HG03025 (cell line): Measurements from ENCODE around the gene PNLIPRP2.

ENCODE experiments used
- ATAC-seq: cut with Tn5 transposase; IDR thresholded peaks from one replicate; pipeline ENCODE4 v1.9.1; 2021; ENCODE audit warnings: mild to moderate bottlenecking, moderate library complexity; ENCODE audit not compliant: unreplicated experiment, low FRiP score

PNLIPRP2 gene

DNA sequence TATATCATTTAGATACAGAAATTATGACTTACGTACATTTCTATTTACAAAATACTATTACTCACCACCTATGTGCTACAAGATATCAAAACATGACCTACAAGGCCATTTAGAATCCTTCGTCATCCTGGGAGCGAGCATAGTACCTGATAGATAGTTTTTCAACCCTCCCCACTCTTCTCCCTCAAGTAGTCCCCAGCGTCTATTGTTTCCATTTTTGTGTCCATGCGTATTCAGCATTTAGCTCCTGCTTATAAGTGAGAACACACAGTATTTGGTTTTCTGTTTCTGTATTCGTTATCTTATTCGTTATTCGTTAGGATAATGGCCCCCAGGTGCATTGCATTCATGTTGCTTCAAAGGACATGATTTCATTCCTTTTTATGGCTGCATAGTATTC lies 28.1 kb downstream of the PNLIPRP2 start:
- no peak for ATAC-seq

DNA sequence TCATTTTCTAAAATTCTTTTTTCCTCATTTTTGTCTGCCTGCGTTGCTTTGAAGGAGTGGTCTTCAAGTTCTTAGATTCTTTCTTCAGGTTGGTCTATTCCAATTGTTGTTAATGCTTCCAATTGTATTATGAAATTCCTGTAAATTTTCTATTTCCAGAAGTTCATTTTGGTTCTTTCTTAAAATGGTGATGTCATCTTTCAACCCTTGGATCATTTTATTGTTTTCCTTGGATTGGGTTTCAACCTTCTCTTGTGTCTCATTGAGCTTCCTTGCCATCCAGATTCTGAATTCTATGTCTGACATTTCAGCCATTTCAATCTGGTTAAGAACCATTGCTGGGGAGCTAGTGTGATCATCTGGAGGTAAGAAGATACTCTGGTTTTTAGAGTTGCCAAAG lies 33.1 kb downstream of the PNLIPRP2 start:
- ATAC-seq = no peak

DNA sequence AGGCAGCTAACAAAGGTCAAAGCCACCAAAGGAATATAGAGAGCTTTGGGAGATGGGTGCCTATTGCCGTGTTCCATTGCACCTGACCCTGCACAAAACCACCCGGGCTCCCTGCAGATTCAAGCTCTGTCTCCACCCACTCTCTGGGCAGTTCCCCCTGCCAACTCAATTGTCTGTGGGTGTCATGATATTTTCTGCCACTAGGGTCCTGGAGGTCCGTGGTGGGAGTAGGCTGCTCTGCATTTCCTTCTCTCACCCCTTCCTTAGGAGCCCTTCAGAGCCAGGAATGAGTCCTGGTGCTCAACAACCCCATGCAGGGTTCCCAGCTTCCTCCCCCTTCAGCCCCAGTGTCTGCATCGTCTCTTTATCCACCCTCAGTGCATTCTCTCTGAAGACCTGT lies 34.1 kb downstream of the PNLIPRP2 start:
- ATAC-seq = no peak

DNA sequence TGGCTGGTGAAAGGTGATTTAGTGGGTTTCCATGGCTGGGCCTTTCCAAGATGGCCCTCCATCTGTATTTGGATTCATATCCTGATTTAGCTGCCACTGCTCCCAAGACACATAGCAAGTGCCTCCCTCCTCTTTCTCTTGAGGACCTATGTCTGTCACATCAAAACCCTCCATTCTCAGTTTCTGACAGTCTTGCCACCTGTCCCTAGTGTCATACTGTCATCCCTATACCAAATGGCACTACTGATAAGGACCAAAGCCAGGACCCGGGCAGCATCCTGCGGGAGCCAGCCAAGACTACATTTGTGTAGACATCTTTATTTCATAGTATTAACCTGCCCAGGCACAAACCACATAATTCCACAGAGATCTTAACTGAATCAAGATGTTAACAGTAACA lies 34.8 kb downstream of the PNLIPRP2 start:
- ATAC-seq = no peak

DNA sequence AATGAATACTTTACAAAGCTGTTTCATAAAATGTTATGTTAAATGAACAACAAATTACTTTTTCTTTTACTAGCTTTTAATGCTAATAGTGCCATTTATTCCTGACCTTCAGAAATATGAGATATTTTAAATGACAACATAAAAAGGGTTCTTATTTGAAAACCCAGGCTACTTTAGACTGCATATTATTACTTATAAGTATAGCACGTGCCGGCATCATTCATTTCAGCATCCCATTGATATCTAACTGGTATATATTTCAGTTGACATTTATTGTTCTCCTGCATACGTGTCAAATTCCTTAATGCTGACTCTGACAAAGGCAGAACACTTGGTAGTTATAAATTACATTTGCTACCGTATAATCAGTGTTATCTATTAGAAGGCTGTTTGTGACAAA lies 35.3 kb downstream of the PNLIPRP2 start:
- no peak for ATAC-seq

DNA sequence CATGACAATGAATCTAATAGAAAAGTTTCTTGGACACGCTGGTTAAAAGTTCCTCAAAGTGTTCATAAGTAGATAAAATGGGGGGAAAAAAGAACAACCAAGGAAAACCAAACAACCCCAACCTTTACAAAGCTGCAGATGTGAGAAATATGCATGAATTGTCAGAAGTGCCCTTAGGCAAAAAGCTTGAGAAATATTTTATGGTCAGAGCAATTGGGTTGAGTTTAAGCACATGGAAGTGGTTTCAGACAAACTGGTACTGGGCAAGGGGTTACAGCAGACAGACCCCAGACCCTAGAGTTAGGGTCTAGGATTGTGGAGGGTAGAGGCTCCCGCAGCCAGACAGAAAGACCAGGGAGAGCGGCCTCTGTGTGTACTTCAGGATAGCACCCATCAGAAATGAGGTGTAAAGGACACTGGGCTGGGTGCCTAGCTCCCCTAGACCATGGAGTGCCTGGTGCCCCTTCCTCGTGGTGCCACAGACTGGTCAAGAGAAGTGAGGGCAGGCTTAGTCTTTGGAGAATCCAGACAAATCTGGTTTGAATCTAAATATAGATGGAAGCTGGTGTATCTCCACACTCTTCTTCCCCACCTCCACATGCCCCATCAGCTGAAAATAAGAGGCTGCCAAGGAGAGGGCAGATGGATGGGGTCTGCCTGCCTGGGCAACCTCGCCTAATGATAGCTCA lies 37.3 kb downstream of the PNLIPRP2 start:
- no peak for ATAC-seq

DNA sequence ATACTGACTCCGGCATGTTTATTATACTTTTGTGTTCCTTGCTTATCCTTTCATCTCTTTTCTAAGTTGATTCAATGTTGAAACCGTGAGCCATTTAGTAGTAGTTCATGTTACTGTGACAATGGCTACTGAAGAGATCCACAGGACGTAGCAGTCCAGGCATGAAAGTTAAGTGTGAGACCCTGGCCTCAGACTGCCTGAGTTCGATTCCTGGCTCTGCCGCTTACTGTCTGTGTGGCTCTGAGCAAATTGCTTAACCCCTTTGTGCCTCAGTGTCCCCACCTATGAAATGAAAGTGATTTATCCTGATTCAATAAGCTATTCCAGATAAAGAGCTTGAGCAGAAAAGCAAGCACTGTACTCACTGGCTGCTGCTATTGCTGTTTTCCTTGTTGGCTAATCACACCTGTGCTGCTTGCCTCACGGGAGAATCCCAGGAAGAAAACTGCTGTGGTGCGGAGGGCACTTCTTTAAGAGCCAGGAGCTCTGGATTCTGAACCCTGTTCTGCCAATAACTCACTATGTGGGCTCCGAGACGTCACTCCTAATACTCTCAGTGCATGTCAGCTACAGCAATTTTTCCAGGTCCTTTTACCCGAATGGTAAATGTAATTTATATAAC lies 38.4 kb downstream of the PNLIPRP2 start:
- ATAC-seq = no peak

DNA sequence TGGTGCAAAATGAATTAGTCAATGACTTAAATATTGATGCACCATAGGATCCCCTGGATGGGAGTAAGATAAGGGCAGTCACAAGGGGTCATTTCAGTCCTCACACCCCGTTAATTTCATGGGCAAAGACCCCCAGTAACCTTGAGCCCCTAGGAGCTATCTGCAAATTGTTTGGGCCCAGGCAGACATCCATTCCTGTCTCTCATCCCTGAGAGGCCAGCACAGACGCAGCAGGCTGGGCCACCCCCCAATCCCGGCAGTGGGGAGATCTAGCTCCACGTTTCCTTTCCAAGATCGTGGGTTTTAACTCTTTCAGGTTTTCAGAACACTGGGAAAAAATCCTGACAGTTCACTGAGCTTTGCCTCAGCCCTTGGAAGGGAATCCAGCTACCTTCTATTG lies 40.1 kb downstream of the PNLIPRP2 start:
- ATAC-seq = no peak

DNA sequence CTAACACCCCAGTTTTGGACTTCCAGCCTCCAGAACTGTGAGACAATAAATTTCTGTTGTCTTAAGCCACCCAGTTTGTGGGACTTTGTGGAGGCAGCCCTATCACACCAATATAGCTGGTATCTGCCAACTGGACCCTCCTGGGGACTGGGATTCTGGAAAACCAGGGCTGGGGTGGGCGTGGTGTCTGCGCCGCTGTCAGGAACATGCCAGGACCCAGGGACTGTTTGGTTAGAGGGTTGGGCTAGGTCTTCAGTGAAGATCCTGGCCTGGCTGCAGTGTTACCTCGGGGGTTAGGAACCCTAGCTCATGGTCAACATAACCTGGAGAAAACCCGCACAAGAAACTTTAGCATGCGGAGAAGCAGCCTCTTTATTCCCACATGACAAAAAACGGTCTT lies 42.6 kb downstream of the PNLIPRP2 start:
- no peak for ATAC-seq

DNA sequence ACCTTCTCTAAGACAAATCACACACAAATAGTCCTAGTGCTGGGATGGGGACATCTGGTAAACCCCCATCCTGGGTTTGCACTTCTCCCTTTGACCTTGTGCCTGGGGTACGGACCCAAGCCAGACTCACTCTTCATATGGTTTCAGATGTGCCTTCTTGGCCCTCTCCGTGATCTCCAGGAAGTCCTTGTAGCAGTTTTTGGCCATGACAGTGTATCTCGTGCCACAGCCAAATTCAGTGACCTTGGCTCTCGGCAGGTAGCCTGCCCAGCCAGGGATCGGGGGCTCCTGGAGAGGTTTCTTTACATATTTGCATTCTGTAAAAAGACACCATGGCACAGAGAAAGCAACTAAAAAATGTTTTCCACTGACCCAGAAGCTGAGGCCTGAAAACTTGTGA lies 43.9 kb downstream of the PNLIPRP2 start:
- no peak for ATAC-seq

DNA sequence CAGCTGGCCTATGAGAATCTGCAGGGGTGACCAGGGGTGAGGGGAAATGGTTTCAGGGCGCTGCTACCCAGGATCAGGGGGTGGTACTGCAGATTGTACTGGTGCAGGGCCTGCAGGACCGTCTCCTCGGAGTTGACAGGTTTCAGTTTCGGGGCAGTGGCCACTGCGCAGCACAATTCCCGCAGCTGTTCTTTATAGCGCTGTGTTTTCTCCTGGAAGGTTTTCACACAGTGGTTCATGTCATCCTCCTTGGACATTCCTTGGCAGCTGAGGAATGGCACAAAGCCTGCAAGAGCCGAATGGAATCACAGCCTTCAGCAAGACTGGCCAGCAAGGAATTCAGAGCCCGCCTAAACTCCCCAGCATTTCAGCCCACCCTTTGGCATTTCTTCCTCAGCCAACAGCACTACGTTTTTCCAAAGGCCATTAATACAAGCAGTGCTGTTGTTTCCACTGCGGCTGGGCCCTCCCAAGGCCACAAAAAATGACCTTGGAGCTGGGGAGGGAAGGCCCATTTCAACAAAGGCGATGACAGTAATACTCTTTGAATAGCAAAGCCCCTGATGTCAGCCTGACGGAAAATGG lies 44.9 kb downstream of the PNLIPRP2 start:
- no peak for ATAC-seq

DNA sequence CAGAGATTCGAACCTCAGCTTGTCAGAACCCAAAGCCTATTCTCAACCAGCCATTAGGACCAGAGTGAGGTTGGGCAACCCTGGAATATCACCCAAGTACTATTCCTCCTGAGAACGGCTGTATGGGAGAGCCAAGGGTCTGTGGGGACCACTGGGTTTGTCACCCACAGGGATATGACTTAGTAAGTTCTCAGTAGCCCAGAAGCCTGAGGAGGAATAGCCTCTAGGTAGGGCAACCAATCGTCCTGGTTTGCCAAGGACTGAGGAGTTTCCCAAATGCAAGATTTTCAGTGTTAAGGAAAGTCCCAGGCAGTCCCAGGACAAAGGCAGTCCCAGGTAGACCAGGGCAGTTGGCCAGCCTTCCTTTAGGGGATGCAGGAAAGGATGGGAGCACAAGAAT lies 46.7 kb downstream of the PNLIPRP2 start:
- no peak for ATAC-seq

DNA sequence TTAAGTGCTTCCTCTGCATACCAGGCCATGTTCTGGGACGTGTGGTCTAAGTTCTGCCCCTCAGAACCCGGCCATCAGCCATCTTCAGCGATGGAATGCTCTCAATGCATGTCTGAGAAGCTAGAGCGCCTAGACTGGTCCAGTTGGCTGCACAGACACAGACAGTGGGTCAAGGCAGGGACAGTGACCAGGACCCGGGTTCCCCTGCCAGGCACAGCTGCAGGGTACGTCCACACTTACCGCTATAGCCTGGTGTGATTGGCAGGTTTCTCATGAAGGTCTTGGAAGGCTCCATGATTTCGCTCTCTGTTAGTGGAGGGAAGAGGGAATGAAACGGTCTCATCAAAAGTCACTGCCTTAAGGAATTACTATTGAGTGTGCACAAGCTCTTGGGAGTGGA lies 47.3 kb downstream of the PNLIPRP2 start:
- no peak for ATAC-seq

DNA sequence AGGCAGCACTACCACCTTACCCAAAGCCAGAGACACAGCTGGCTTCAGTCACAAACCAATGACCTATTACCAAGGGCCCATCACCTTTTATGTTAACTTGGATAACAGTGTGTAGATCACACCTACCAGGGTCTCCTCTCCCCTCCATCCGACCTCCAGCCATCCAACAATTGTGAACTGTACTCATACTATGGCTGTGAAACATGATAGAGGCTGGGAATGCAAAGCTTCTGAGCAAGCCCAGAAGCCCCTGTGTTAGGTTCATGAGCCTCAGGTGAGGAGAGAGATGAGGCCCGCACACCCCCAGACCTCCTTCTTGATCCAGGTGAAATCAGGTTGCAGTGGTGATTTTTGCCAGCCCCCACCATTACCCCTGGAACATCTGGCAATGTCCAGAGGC lies 47.7 kb downstream of the PNLIPRP2 start:
- no peak for ATAC-seq

DNA sequence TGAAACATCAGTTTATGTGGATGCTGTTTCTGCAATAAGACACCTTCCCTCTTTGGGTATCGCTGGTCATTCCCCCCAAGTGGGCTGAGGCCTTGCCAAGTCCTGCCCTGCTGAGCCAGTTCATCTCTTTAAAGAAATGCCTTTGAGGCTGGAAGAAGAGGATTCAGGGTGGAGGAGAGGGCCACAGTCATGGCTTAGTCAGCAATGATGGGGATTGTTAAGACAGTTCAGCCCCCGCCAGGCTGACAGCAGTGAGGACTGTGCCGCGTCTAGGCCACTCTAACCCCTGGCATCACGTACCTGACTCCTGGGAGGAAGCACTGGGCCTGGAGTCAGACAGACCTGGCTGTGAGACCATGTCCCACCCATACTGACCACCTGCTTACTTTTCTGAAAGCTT lies 48.3 kb downstream of the PNLIPRP2 start:
- no peak for ATAC-seq

DNA sequence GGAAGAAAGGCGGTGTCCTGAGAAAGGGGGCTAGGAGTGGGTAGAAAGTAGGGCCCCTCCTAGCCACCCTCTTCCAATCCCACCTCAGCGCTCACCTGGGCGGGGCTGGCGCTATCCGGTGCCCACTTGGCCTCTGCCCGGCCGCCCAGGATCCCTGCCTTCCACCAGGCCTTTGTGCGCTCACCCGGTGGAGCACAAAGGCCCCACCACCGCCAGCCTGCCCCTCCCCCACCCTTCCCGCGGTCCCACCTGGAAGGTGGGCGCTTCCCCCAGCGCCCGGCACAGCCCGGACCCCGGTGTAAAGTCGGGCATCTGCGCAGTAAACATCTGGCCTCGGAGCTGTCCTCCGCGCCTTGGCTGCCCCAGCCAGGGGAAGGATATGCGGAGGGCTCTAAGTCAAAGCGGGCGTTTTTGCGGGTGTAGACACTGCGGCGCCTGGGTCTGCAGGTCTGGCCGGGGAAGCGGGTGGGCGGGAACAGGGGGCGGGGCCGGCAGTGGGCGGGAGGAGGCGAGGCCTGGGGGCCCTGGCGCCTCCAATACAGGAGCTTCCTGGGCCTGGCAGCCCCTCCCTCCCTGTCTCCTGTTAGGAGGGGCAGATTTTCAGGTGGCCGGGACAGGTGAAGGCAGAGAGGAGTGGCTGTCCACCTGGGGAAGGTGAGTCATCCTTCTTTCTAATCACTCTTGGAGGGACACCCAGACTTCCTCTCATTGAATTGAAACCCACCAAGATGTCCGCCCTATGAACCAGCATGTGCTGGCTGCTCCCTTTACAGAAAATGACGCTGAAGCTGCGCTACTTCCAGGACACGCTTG lies 49.3 kb downstream of the PNLIPRP2 start:
- no peak for ATAC-seq

DNA sequence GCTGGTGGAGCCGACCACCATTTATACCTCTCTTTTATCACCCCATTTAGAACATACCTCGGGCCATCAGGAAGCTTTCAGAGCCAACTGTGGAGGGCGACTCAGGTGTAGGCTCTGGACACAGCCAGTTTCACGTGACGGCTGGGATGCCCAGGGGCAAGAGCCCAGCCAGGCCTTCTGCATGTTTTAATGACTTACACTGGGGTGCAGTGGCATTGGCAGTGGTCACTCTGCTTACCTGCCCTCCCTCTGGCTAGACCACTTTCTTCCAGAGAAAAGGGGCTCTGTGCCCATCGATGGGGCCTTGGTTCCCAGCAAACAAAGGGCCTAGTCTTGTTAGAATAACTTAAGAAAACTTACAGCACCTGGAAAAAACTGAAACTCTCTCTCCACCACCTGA lies 50.0 kb downstream of the PNLIPRP2 start:
- no peak for ATAC-seq

DNA sequence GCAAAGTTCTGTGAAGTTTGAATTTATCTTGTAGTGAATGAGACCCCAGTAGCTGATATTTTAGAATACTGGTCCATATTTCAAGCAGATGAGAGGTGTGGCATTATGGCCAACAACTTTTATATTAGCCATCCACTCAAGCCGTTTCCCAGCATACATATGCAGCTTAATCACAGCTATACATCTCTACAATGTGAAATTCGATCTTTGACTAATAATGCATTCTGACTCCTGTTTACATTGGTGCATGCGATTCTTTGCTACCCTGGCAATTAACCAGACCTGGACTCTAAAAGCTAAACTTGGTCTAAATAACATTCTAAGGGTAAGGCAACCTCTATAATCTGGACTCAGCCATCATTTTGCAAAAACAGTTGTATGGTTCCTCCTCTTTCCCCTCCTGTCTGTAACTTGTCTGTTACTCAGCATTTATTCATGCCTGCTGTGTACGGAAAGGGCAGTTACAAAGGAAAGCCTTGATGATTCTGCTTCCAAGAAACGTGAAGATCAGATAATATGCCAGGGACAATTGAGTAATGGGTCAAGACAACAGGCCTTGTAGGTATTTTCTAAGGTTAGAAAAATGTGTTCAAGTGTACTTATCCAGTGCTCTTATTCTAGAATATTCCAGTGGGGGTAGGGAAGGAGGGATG lies 50.6 kb downstream of the PNLIPRP2 start:
- ATAC-seq = no peak

DNA sequence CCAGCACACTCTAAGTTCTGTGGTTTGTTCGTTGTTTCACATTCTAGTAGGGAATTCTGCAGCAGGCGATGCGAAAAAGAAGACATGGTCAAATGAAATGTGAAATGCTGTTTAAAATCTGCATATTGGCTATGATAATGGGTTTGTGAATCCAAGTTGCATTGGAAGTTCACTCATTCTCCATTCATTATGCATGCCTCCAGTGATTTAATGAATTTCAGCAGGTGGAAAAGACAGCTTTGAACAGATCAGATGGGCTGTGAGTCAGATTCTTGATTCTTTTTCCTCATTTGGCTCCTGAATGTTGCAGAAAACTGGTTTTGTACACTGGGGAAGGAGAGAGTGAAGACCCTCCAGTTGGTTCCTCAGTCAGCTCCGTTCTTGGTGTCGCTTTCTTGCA lies 52.1 kb downstream of the PNLIPRP2 start:
- ATAC-seq = no peak

DNA sequence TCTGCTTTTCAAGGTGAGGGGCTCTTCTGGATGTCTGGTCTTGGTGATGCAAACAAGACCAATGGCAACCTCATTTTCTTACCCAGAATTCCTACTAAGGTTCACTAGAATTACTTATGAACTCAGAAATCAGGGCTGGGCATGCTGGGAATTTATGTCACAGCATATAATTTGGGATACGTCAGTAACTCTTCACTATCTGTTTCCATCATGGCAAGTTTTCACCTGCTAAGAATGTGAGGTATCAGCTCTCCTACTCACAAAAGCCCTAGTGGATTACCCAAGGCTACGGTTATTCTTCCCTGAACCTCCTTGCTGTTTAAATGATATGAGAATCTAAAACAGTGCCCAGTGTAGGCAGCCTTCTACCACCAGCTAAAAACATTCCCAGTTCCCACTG lies 53.1 kb downstream of the PNLIPRP2 start:
- ATAC-seq = no peak

DNA sequence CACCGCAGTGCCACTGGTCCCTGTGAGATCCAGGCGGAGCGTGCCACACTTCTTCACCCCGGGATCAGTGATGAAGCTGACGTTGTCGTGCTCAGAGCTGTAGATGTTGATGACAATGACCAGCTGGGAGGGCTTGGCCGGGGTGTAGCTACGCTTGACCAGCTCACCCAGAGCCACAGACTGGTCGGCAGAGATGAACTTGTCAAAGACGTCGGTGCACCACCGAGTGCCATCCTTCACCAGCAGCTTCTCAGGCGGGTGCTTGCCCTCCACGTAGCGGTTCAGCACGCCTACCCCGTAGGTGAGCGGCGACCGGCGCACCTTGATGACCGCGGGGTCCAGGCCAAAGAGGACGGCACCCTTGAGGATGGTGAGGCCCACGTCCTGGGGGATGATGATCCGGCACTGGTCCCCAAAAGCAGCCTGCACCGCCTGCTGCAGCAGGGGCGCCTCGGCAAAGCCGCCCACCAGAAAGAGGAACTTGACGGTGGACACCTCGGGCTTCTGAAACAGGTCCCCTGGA lies 54.2 kb downstream of the PNLIPRP2 start:
- ATAC-seq = no peak
